ENCODE measurements around the gene SLC8A1. TPM values are rescaled to one million over a fixed set of nuclear protein-coding genes. Genes with fewer than 3 reads are reported as not detected.

The SLC8A1 gene
- total RNA-seq, 1 experiment from 2014 or later: 1.7 TPM

GRCh38 chr2:40271094-40271493, 180.8 kb downstream of the SLC8A1 start:
- no peak overlapping the region for H3K4me2 ChIP-seq (ENCODE audit: insufficient read depth, insufficient read length, low read length)
- H2BK12ac ChIP-seq (ENCODE audit: insufficient read length, low read depth, low read length): no peak overlapping the region
- no peaks in the 10 kb centered on the region for H3K23me2 ChIP-seq (ENCODE audit: insufficient read length, low read depth, low read length, poor library complexity, severe bottlenecking)
- H2AFZ ChIP-seq (ENCODE audit: low read length): no peak overlapping the region
- H3K36me3 Mint-ChIP-seq (ENCODE audit: insufficient read depth in 1 of 3, low read depth in 3 of 3): no peaks in the 10 kb centered on the region
- no peak overlapping the region for H3K4me3 Mint-ChIP-seq
- no peaks in the 10 kb centered on the region for H3K4me1 ChIP-seq (ENCODE audit: insufficient read depth, low read length)
- no CpG with 5 or more reads among the region's 6 CpGs for WGBS (ENCODE audit: extremely low coverage, insufficient read length, low lambda C conversion rate)
- no peak overlapping the region for H2AK5ac ChIP-seq (ENCODE audit: insufficient read length, low read length)
- TF ChIP-seq, protein P1, sequence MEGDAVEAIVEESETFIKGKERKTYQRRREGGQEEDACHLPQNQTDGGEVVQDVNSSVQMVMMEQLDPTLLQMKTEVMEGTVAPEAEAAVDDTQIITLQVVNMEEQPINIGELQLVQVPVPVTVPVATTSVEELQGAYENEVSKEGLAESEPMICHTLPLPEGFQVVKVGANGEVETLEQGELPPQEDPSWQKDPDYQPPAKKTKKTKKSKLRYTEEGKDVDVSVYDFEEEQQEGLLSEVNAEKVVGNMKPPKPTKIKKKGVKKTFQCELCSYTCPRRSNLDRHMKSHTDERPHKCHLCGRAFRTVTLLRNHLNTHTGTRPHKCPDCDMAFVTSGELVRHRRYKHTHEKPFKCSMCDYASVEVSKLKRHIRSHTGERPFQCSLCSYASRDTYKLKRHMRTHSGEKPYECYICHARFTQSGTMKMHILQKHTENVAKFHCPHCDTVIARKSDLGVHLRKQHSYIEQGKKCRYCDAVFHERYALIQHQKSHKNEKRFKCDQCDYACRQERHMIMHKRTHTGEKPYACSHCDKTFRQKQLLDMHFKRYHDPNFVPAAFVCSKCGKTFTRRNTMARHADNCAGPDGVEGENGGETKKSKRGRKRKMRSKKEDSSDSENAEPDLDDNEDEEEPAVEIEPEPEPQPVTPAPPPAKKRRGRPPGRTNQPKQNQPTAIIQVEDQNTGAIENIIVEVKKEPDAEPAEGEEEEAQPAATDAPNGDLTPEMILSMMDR (conservative IDR thresholded peaks at IDR 0.05): no peak
- H3T11ph ChIP-seq (ENCODE audit: low read length): no peak overlapping the region
- H2BK20ac ChIP-seq (ENCODE audit: low read depth, low read length, poor library complexity, severe bottlenecking): no peak overlapping the region
- H2BK5ac ChIP-seq (ENCODE audit: insufficient read length, low read length): no peak overlapping the region
- no peak overlapping the region for H3K18ac ChIP-seq (ENCODE audit: insufficient read length, low read depth, low read length)
- no peak overlapping the region for H3K14ac ChIP-seq (ENCODE audit: insufficient read depth, low read length)
- H3K56ac ChIP-seq (ENCODE audit: insufficient read length, low read depth, low read length): no peak overlapping the region
- no peaks in the 10 kb centered on the region for H3K9me3 ChIP-seq (ENCODE audit: control insufficient read depth, low read depth, low read length)
- no peak overlapping the region for H2BK15ac ChIP-seq (ENCODE audit: low read depth, low read length)
- H3K4me1 Mint-ChIP-seq: peaks cover 7 to 10% of the 10 kb centered on the region in 2 experiments
- H3K23ac ChIP-seq (ENCODE audit: insufficient read length, low read depth, low read length): no peak overlapping the region
- no peaks in the 10 kb centered on the region for H4K20me1 ChIP-seq (ENCODE audit: control insufficient read depth, insufficient read depth, insufficient read length)
- DNase-seq: no peak
- H3K9me3 Mint-ChIP-seq: no peaks in the 10 kb centered on the region
- no peak overlapping the region for H3K9ac ChIP-seq (ENCODE audit: extremely low read depth, insufficient read length, low read length)
- H3K27ac Mint-ChIP-seq: peak overlapping the region in 1 of 3 experiments; percentile 0; a peak in 2 of 7 replicates
- no peak overlapping the region for H4K5ac ChIP-seq (ENCODE audit: insufficient read length, low read depth, low read length)
- no peak overlapping the region for H4K8ac ChIP-seq (replicated peaks; ENCODE audit: insufficient read length, low read depth, low read length)
- no peak overlapping the region for H3K4ac ChIP-seq (ENCODE audit: low read depth, low read length)
- H3K79me2 ChIP-seq (ENCODE audit: insufficient read depth, low read length): no peaks in the 10 kb centered on the region
- no peak overlapping the region for H4K91ac ChIP-seq (ENCODE audit: insufficient read length, low read depth, low read length)
- no peaks in the 10 kb centered on the region for H3K27me3 Mint-ChIP-seq (ENCODE audit: low read depth)
- H3K27me3 ChIP-seq (ENCODE audit: insufficient read depth, low read length): no peaks in the 10 kb centered on the region
- no peak overlapping the region for H2BK120ac ChIP-seq (ENCODE audit: low read depth, low read length, poor library complexity, severe bottlenecking)
- H3K27ac ChIP-seq (ENCODE audit: insufficient read length, low read depth, low read length): no peak overlapping the region
- H3K79me1 ChIP-seq (ENCODE audit: insufficient read depth, low read depth, low read length, poor library complexity, severe bottlenecking): no peaks in the 10 kb centered on the region

All from H9 (cell line).